GM12872 (cell line): Measurements from ENCODE around the gene PSMD11.

ENCODE experiments used
- TF ChIP-seq, protein P1 (sequence below): IDR thresholded peaks from 3 replicates; pipeline ENCODE4 v1.5.1; 2011; ENCODE audit warnings: low read depth, mild to moderate bottlenecking, low read length, moderate library complexity; ENCODE audit not compliant: insufficient read depth

PSMD11 gene

DNA sequence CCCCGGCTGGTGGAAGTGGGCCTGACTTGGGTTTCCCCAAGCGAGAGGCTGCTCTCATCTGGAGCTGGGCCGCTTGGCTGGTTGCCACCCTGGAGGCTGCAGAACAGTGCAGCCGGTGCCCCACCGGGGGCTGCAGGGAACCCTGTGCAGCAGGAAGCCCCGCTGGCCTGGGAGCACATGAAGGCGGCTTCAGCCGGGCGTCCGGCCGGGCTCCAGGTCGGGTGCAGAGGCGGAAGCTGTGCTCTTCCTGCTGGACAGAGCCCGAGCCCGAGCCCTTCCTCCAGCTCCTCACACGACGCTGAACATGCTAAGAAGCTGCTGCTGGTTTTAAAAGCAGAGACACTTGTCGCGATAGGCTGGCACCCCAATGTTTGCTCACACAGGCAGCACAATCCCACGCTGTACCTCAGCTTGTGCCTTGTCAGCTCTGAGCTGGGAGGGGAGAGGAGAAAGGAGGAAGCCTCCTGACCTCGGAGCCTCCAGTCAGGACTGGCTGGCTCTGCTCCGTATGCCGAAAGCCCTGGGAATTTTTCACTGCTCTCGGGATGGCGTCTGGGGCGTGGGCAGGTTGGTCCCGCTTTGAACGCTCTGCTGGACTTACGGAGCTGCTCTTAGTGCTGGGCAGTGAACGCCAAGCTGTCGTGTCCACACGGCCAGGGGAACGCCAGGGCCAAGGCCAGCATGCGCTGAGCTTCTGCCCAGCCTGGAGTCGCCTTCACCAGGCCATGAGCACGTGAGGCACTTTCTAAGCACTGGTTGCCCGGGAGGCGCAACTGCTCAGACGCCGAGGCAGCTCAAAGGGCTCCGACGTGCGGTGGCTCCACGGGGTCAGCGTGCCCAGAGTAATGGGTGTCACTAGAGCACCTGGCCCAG, 51.3 kb downstream of the PSMD11 start:
- TF ChIP-seq, protein P1, sequence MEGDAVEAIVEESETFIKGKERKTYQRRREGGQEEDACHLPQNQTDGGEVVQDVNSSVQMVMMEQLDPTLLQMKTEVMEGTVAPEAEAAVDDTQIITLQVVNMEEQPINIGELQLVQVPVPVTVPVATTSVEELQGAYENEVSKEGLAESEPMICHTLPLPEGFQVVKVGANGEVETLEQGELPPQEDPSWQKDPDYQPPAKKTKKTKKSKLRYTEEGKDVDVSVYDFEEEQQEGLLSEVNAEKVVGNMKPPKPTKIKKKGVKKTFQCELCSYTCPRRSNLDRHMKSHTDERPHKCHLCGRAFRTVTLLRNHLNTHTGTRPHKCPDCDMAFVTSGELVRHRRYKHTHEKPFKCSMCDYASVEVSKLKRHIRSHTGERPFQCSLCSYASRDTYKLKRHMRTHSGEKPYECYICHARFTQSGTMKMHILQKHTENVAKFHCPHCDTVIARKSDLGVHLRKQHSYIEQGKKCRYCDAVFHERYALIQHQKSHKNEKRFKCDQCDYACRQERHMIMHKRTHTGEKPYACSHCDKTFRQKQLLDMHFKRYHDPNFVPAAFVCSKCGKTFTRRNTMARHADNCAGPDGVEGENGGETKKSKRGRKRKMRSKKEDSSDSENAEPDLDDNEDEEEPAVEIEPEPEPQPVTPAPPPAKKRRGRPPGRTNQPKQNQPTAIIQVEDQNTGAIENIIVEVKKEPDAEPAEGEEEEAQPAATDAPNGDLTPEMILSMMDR, result no peak

DNA sequence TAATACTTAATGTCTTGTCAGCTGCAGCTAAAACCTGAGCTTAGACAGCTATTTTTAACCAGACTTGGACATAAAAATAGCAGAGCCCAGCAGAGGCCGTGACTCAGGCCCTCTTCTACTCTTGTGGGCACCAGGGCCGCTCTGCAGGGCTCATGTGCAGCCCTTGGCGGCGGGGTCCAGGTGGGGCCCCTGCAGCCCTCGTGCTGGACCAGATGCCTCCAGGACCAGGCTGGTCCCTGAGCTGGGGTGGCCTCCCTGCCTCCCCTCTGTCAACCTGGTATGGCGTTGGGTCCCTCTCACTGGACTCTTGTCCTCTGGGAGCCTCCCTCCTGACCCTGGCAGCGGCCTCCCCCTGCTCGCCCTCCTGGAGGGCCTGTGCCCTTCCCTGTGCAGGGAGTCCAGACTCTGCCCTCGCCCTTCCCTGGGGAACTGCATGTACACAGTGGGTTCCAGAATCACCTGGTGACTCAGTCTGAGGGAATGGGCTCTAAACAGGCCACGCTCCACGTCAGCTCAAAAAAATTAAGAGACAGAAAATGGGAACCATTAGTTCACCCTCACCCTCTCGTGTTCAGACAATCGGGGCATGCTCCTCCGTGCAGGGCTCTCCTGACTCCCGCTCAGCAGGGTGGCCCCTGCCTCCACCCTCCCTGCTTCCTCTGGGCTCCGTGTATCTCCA, 52.2 kb downstream of the PSMD11 start:
- TF ChIP-seq, protein P1, result no peak

DNA sequence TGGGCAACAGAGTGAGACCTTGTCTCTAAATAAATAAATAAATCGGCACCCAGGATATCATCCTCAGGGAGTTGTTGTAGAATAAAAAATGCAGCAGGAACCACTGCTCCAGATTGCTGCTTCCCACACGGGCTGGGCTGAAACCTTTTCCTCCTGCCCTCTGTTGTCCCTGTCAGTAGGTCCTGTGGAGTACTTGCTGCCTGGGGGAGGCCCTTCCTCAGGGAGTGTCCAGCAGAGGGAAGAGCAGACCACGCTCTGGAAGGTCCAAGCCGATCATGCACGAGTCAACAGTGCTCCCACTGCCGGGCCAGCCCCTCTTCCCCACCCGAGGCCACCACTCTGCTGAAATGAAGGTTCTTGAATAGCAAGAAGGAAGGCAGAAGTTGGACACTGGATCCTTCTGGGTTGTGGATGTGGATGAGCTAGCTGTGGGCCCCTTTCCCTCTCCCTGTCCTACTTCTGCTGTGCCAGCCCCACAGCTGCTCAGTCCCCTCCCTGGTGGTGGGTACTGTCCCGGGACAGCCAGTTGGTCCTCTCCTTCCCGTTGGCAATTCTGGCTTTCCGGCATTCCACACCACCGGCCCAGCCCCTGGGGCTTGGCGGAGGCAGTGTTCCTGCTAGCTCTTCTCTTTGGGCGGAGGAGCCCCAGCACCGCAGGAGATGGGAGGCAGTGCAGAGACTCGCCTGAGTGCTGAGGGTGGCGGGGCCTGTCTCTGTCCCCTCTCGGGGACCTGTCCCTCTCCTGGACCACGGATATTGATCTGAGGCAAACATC, 53.3 kb downstream of the PSMD11 start:
- TF ChIP-seq, protein P1, result no peak

DNA sequence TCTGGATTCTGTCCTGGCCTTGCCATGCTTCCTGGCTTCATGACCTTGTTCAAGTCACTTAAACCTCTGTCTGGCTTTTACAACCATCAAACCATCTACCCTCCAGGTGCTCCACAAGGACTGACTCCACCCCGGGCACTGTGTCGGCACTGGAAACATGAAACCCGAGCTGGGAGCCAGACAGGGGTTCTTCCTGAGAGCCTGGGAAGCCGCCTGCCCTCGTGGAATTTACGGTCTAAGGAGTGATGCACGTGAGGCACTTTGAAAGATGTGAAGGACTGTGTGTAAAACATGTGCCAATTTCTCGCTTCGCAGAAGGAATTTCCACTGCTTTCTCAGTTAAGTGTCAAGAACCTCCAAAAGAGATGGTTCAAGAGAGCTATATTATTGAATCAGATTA, 54.1 kb downstream of the PSMD11 start:
- TF ChIP-seq, protein P1, result no peak

DNA sequence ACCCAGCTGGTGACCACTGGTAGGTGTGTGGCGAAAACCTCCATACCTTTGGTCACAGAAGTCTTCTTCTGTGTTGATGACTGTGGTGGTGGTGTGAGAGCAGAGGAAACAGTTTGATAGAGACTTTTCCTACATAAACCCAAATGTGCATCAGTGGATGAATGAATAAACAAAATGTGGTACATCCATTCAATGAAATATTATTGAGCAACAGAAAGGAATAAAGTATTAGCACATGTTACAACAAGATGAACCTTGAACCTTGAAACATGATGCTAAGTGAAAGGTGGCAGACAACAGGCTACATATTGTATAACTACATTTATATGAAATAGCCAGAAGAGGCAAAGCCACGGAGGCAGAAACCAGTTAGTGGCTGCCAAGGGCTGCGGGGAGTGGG, 57.7 kb downstream of the PSMD11 start:
- TF ChIP-seq, protein P1, result no peak

DNA sequence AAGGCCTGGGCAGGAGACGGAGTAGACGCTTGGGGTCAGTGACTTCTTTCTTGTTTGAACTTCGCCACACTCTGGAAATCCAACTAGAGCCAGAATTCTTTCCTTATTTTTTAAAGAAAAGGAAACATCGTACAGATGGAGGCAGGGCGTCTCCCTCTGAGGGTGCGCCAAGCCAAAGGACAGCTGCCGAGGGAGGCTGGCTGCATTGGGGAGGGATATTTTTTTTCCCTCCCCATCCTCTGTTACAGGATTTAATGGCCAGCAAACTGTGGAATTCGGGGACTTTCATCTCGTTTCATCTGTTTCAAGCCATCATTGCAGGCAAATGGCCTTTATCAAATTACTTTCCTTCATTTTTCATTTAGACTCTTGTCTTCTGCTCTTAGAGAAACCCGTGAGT, 58.4 kb downstream of the PSMD11 start:
- TF ChIP-seq, protein P1, result no peak
